Liver (tissue), 9 donors: Measurements from ENCODE around the gene TIAM1. TPM values are rescaled to one million over a fixed set of nuclear protein-coding genes. Genes with fewer than 3 reads are reported as not detected.

Source experiments
- DNase-seq: peaks from one replicate; pipeline ENCODE4 v3.0.0-alpha.2; 2017; ENCODE audit warnings: low spot score
- H3K27ac ChIP-seq, 2 donors: one replicate each; pipeline ENCODE4 v1.7.0; 2013; ENCODE audit warnings: inconsistent platforms in 2 of 2, low read length in 2 of 2, control low read depth in 1 of 2, low read depth in 1 of 2, mild to moderate bottlenecking in 1 of 2
- H3K27me3 ChIP-seq, 4 donors: one replicate each; pipeline versions ENCODE4 v1.6.1 to v1.7.0; 2013; ENCODE audit warnings: low read length in 3 of 4, inconsistent platforms in 1 of 4, mild to moderate bottlenecking in 1 of 4, moderate library complexity in 1 of 4; ENCODE audit not compliant: control insufficient read depth in 4 of 4, insufficient read depth in 4 of 4
- H3K36me3 ChIP-seq, 4 donors: one replicate each; pipeline versions ENCODE4 v1.6.1 to v1.7.0; 2013; ENCODE audit warnings: low read length in 3 of 4, mild to moderate bottlenecking in 3 of 4, low read depth in 1 of 4, moderate library complexity in 1 of 4; ENCODE audit not compliant: control insufficient read depth in 4 of 4, insufficient read depth in 3 of 4
- H3K4me1 ChIP-seq, 4 donors: one replicate each; pipeline versions ENCODE4 v1.6.1 to v1.7.0; 2013; ENCODE audit warnings: low read length in 3 of 4, mild to moderate bottlenecking in 3 of 4, moderate library complexity in 1 of 4; ENCODE audit not compliant: control insufficient read depth in 4 of 4, insufficient read depth in 4 of 4
- H3K4me3 ChIP-seq, 3 donors: one replicate each; pipeline versions ENCODE4 v1.6.1 to v1.7.0; 2013; ENCODE audit warnings: low read length in 3 of 3, control low read depth in 1 of 3, low read depth in 1 of 3, mild to moderate bottlenecking in 1 of 3
- H3K9ac ChIP-seq, 2 donors: one replicate each; pipeline ENCODE4 v1.7.0; 2013; ENCODE audit warnings: low read length in 2 of 2, mild to moderate bottlenecking in 2 of 2, moderate library complexity in 2 of 2, control low read depth in 1 of 2, low read depth in 1 of 2
- H3K9me3 ChIP-seq, 4 donors: one replicate each; pipeline versions ENCODE4 v1.6.1 to v1.7.0; 2013; ENCODE audit warnings: low read length in 3 of 4; ENCODE audit not compliant: control insufficient read depth in 4 of 4
- EGR1 ChIP-seq, 2 donors: IDR thresholded peaks; 2 replicates each; pipeline ENCODE4 v1.6.1; 2016 to 2018; ENCODE audit warnings: antibody characterized with exemption in 2 of 2, low read depth in 2 of 2
- FOXA2 ChIP-seq: IDR thresholded peaks from 2 replicates; pipeline ENCODE4 v1.6.1; 2016; ENCODE audit warnings: antibody characterized with exemption
- GABPA ChIP-seq, 2 donors: IDR thresholded peaks in 1 of 2; conservative IDR thresholded peaks in 1 of 2; 2 replicates each; pipeline ENCODE4 v1.6.1; 2016; ENCODE audit warnings: antibody characterized with exemption in 2 of 2, mild to moderate bottlenecking in 1 of 2, moderate library complexity in 1 of 2
- HNF4A ChIP-seq, 2 donors: conservative IDR thresholded peaks; 2 replicates each; pipeline ENCODE4 v1.6.1; 2016; ENCODE audit warnings: antibody characterized with exemption in 2 of 2, mild to moderate bottlenecking in 2 of 2
- HNF4G ChIP-seq: IDR thresholded peaks from 2 replicates; pipeline ENCODE4 v1.6.1; 2016; ENCODE audit warnings: antibody characterized with exemption
- JUND ChIP-seq, 2 donors: IDR thresholded peaks; 2 replicates each; pipeline ENCODE4 v1.6.1; 2016; ENCODE audit warnings: antibody characterized with exemption in 2 of 2
- NR2F2 ChIP-seq: IDR thresholded peaks from 2 replicates; pipeline ENCODE4 v1.6.1; 2016; ENCODE audit warnings: antibody characterized with exemption
- RAD21 ChIP-seq, 2 donors: IDR thresholded peaks; 2 replicates each; pipeline ENCODE4 v1.6.1; 2016; ENCODE audit warnings: antibody characterized with exemption in 2 of 2, mild to moderate bottlenecking in 2 of 2
- SP1 ChIP-seq: IDR thresholded peaks from 2 replicates; pipeline ENCODE4 v1.6.1; 2018; ENCODE audit warnings: antibody characterized with exemption, mild to moderate bottlenecking
- TAF1 ChIP-seq: conservative IDR thresholded peaks from 2 replicates; pipeline ENCODE4 v1.6.1; 2016; ENCODE audit warnings: antibody characterized with exemption, mild to moderate bottlenecking
- YY1 ChIP-seq: IDR thresholded peaks from 2 replicates; pipeline ENCODE4 v1.6.1; 2016; ENCODE audit warnings: antibody characterized with exemption, mild to moderate bottlenecking
- WGBS: extraction: QIAGEN DNeasy Blood & Tissue Kit; methylation state at CpG from one replicate; pipeline ENCODE4 v1.1.7; 2013; 5-methylcytosine and 5-hydroxymethylcytosine counted together
- polyA plus RNA-seq, 2 donors: library from polyadenylated mRNA; stranded (reverse) in 1 of 2; unstranded in 1 of 2; fragments of 200-250 nt in 1 of 2; fragments of >200 nt in 1 of 2; fragmentation: Nextera tagmentation in 1 of 2; extraction: Ambion mirVana in 1 of 2; gene quantifications; one replicate each; pipeline versions ENCODE4 v1.2.1 to v1.2.3, GENCODE V29; 2013 to 2015
- total RNA-seq, 2 donors: library from RNA; depleted of rRNA; stranded (reverse); fragments of >200 nt; gene quantifications; one replicate each; pipeline ENCODE4 v1.2.3, GENCODE V29; 2014
- TF ChIP-seq, protein P1 (sequence below): IDR thresholded peaks from 2 replicates; pipeline ENCODE4 v1.6.1; 2016; ENCODE audit warnings: antibody characterized with exemption, mild to moderate bottlenecking
- TF ChIP-seq, protein P2 (sequence below): IDR thresholded peaks from 2 replicates; pipeline ENCODE4 v1.6.1; 2016; ENCODE audit warnings: antibody characterized with exemption
- TF ChIP-seq, protein P3 (sequence below): fragments of 150-350 bp; IDR thresholded peaks from 2 replicates; pipeline ENCODE4 v1.5.1; 2017; ENCODE audit warnings: improper control_type of control experiment, low read depth, low read length; ENCODE audit not compliant: missing input control
- TF ChIP-seq, protein P4 (sequence below): IDR thresholded peaks from 2 replicates; pipeline ENCODE4 v1.6.1; 2016; ENCODE audit warnings: antibody characterized with exemption
- TF ChIP-seq, protein P5 (sequence below): IDR thresholded peaks from 2 replicates; pipeline ENCODE4 v1.6.1; 2016; ENCODE audit warnings: antibody characterized with exemption
- donor health status: healthy.
- donor health status: healthy.
- donor health status: healthy.
- donor health status: healthy.
- donor health status: healthy.

TIAM1 gene
- total and polyA plus RNA-seq, 4 donors: 3.0 to 7.4 (median 4.8) TPM

DNA sequence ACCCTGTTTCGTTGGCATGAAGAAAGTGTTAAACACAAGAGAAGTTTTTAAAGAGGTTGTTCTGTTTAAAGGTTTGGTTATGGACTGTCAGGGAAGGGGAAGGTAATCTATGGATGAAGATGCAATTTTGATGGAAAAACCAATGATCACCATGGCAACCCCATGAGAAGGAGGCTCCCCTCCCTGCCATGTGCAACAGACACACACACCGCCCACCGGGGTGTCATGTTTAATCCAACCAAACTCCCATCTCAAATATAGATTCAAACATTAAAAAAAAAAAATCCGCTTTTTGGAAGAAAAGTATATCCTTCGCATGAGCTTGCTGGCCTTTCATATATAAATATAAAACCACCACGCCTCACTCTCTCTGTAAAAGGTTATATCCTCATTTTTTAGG is 224.9 kb downstream of the TIAM1 start (continued):
- TF ChIP-seq HNF4A (conservative IDR thresholded peaks at IDR 0.05): no peak
- TF ChIP-seq GABPA (IDR thresholded peaks at IDR 0.05 in 1 of 2, conservative IDR thresholded peaks at IDR 0.05 in 1 of 2): no peak

DNA sequence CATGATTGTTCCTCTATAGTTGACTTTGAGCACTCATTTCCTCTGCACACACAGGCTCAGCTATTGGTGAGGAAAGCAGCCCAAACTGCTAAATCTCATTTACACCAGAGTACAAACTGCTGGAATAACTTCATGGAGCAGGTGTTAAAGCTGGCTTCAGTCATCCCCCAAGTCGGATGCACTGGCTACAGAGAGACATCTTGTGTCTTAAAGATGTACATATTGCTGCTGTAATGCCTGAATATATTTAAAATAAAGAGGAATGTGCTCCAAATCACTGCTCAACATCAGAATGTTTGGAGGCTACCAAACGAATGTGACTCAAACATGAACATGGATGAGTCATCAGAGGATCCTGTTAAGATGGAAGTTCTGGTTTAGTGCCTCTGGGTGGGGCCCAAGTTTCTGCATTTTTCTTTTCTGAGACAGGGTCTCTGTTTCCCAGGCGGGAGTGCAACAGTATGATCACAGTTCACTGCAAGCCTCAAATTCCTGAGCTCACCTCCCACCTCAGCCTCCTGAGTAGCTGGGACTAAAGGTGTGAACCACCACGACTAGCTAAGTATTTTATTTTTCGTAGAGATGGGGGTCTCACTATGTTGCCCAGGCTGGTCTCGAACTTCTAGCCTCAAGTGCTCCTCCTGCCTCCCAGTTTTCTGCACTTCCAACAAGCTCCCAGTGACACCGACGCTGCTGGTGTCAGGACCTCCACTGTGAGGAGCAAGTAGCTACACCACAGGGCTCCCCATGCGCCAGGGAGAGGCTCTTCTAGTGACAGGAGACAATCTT is 226.7 kb downstream of the TIAM1 start:
- DNase-seq: no peak
- no peaks in the 10 kb centered on the region for H3K9me3 ChIP-seq
- WGBS: 78% methylated on average over 9 of the region's 9 CpGs
- TF ChIP-seq JUND (IDR thresholded peaks at IDR 0.05) (peak in 1 of 2 donors; percentile 29), RAD21 (IDR thresholded peaks at IDR 0.05) (no peak)
- no peaks in the 10 kb centered on the region for H3K4me1 ChIP-seq
- no peak overlapping the region for H3K27ac ChIP-seq
- no peaks in the 10 kb centered on the region for H3K27me3 ChIP-seq
- H3K4me3 ChIP-seq: no peak overlapping the region
- H3K36me3 ChIP-seq: peaks cover 0 to 6% (median 5%) of the 10 kb centered on the region in 4 donors
- no peak overlapping the region for H3K9ac ChIP-seq

DNA sequence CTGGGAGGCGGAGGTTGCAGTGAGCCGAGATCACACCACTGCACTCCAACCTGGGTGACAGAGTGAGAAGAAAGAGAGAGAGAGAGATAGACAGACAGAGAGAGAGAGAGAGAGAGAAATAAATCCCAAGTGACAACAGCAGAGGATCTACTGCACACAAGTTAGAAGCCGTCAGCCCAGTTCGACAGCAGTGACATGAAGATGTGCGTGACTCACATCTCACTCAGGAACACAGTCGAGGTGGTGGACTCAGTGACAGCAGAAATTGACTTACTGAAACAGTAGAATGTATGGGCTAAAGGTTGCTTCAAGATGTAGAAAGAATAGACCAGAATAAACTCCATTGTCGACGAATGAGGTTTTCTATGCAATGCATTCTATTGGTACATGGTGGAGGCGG is 228.8 kb downstream of the TIAM1 start:
- H3K36me3 ChIP-seq: peaks cover 0 to 4% (median 3%) of the 10 kb centered on the region in 4 donors
- H3K9me3 ChIP-seq: no peaks in the 10 kb centered on the region
- DNase-seq: no peak
- H3K27ac ChIP-seq: no peak overlapping the region
- H3K4me1 ChIP-seq: no peaks in the 10 kb centered on the region
- no peaks in the 10 kb centered on the region for H3K27me3 ChIP-seq
- no peak for TF ChIP-seq TAF1
- TF ChIP-seq, protein P1, sequence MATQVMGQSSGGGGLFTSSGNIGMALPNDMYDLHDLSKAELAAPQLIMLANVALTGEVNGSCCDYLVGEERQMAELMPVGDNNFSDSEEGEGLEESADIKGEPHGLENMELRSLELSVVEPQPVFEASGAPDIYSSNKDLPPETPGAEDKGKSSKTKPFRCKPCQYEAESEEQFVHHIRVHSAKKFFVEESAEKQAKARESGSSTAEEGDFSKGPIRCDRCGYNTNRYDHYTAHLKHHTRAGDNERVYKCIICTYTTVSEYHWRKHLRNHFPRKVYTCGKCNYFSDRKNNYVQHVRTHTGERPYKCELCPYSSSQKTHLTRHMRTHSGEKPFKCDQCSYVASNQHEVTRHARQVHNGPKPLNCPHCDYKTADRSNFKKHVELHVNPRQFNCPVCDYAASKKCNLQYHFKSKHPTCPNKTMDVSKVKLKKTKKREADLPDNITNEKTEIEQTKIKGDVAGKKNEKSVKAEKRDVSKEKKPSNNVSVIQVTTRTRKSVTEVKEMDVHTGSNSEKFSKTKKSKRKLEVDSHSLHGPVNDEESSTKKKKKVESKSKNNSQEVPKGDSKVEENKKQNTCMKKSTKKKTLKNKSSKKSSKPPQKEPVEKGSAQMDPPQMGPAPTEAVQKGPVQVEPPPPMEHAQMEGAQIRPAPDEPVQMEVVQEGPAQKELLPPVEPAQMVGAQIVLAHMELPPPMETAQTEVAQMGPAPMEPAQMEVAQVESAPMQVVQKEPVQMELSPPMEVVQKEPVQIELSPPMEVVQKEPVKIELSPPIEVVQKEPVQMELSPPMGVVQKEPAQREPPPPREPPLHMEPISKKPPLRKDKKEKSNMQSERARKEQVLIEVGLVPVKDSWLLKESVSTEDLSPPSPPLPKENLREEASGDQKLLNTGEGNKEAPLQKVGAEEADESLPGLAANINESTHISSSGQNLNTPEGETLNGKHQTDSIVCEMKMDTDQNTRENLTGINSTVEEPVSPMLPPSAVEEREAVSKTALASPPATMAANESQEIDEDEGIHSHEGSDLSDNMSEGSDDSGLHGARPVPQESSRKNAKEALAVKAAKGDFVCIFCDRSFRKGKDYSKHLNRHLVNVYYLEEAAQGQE: no peak
- no peak for TF ChIP-seq YY1
- TF ChIP-seq HNF4G: no peak
- TF ChIP-seq NR2F2: no peak
- TF ChIP-seq, protein P2, sequence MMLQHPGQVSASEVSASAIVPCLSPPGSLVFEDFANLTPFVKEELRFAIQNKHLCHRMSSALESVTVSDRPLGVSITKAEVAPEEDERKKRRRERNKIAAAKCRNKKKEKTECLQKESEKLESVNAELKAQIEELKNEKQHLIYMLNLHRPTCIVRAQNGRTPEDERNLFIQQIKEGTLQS: no peak
- no peak for TF ChIP-seq FOXA2
- no peak for TF ChIP-seq EGR1 (IDR thresholded peaks at IDR 0.05; ENCODE audit: low read depth in 2 of 2)
- no peak for TF ChIP-seq HNF4A (conservative IDR thresholded peaks at IDR 0.05)
- TF ChIP-seq, protein P3, sequence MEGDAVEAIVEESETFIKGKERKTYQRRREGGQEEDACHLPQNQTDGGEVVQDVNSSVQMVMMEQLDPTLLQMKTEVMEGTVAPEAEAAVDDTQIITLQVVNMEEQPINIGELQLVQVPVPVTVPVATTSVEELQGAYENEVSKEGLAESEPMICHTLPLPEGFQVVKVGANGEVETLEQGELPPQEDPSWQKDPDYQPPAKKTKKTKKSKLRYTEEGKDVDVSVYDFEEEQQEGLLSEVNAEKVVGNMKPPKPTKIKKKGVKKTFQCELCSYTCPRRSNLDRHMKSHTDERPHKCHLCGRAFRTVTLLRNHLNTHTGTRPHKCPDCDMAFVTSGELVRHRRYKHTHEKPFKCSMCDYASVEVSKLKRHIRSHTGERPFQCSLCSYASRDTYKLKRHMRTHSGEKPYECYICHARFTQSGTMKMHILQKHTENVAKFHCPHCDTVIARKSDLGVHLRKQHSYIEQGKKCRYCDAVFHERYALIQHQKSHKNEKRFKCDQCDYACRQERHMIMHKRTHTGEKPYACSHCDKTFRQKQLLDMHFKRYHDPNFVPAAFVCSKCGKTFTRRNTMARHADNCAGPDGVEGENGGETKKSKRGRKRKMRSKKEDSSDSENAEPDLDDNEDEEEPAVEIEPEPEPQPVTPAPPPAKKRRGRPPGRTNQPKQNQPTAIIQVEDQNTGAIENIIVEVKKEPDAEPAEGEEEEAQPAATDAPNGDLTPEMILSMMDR: no peak
- no peak for TF ChIP-seq SP1
- TF ChIP-seq, protein P4, sequence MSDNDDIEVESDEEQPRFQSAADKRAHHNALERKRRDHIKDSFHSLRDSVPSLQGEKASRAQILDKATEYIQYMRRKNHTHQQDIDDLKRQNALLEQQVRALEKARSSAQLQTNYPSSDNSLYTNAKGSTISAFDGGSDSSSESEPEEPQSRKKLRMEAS: no peak
- TF ChIP-seq, protein P5, sequence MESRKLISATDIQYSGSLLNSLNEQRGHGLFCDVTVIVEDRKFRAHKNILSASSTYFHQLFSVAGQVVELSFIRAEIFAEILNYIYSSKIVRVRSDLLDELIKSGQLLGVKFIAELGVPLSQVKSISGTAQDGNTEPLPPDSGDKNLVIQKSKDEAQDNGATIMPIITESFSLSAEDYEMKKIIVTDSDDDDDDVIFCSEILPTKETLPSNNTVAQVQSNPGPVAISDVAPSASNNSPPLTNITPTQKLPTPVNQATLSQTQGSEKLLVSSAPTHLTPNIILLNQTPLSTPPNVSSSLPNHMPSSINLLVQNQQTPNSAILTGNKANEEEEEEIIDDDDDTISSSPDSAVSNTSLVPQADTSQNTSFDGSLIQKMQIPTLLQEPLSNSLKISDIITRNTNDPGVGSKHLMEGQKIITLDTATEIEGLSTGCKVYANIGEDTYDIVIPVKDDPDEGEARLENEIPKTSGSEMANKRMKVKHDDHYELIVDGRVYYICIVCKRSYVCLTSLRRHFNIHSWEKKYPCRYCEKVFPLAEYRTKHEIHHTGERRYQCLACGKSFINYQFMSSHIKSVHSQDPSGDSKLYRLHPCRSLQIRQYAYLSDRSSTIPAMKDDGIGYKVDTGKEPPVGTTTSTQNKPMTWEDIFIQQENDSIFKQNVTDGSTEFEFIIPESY: no peak
- TF ChIP-seq GABPA (IDR thresholded peaks at IDR 0.05 in 1 of 2, conservative IDR thresholded peaks at IDR 0.05 in 1 of 2): no peak
- WGBS: 71% methylated on average over 9 of the region's 9 CpGs
- no peak overlapping the region for H3K4me3 ChIP-seq
- no peak overlapping the region for H3K9ac ChIP-seq
